ENCODE data around the gene AK1. TPM values are rescaled to one million over a fixed set of nuclear protein-coding genes. Genes with fewer than 3 reads are reported as not detected.

AK1 gene
- total RNA-seq, 1 experiment from 2014 or later, result 31.6 TPM

GRCh38 chr9:127923046-127923445, 45.6 kb upstream of the AK1 start:
- Histone ChIP-seq H2AFZ (ENCODE audit: low read length) (no peak overlapping the region), H3K9me3 (ENCODE audit: control insufficient read depth, low read depth, low read length) (no peaks in the 10 kb centered on the region), H3K79me1 (ENCODE audit: insufficient read depth, low read depth, low read length, poor library complexity, severe bottlenecking) (no peaks in the 10 kb centered on the region), H3K4me2 (ENCODE audit: insufficient read depth, insufficient read length, low read length) (no peak overlapping the region), H2BK120ac (ENCODE audit: low read depth, low read length, poor library complexity, severe bottlenecking) (no peak overlapping the region), H3K56ac (ENCODE audit: insufficient read length, low read depth, low read length) (no peak overlapping the region), H3K79me2 (ENCODE audit: insufficient read depth, low read length) (no peaks in the 10 kb centered on the region), H2BK15ac (ENCODE audit: low read depth, low read length) (no peak overlapping the region), H3K27me3 (ENCODE audit: insufficient read depth, low read length) (no peaks in the 10 kb centered on the region), H2BK5ac (ENCODE audit: insufficient read length, low read length) (no peak overlapping the region), H3K9ac (ENCODE audit: extremely low read depth, insufficient read length, low read length) (no peak overlapping the region), H3K4ac (ENCODE audit: low read depth, low read length) (no peak overlapping the region), H3K4me1 (ENCODE audit: insufficient read depth, low read length) (peaks cover 2% of the 10 kb centered on the region; the same call in 1 of the 2 replicates), H3K23me2 (ENCODE audit: insufficient read length, low read depth, low read length, poor library complexity, severe bottlenecking) (peaks cover 12% of the 10 kb centered on the region), H4K5ac (ENCODE audit: insufficient read length, low read depth, low read length) (no peak overlapping the region), H2BK20ac (ENCODE audit: low read depth, low read length, poor library complexity, severe bottlenecking) (no peak overlapping the region), H3K27ac (ENCODE audit: insufficient read length, low read depth, low read length) (no peak overlapping the region), H2BK12ac (ENCODE audit: insufficient read length, low read depth, low read length) (no peak overlapping the region), H4K20me1 (ENCODE audit: control insufficient read depth, insufficient read depth, insufficient read length) (no peaks in the 10 kb centered on the region), H3K23ac (ENCODE audit: insufficient read length, low read depth, low read length) (no peak overlapping the region), H4K91ac (ENCODE audit: insufficient read length, low read depth, low read length) (no peak overlapping the region), H2AK5ac (ENCODE audit: insufficient read length, low read length) (no peak overlapping the region), H3K14ac (ENCODE audit: insufficient read depth, low read length) (no peak overlapping the region), H3K18ac (ENCODE audit: insufficient read length, low read depth, low read length) (no peak overlapping the region), H4K8ac (replicated peaks; ENCODE audit: insufficient read length, low read depth, low read length) (no peak overlapping the region), H3T11ph (ENCODE audit: low read length) (no peak overlapping the region)
- Mint-ChIP-seq H3K36me3 (ENCODE audit: insufficient read depth in 1 of 3, low read depth in 3 of 3) (peaks cover 2 to 6% (median 6%) of the 10 kb centered on the region in 3 experiments; a peak in 6 of 7 replicates), H3K4me1 (peaks cover 6 to 11% of the 10 kb centered on the region in 2 experiments; a peak in 2 of 4 replicates), H3K27me3 (ENCODE audit: low read depth) (peaks cover 20% of the 10 kb centered on the region), H3K9me3 (no peaks in the 10 kb centered on the region; a peak in 1 of 5 replicates), H3K27ac (no peak overlapping the region), H3K4me3 (no peak overlapping the region)
- WGBS (ENCODE audit: extremely low coverage, insufficient read length, low lambda C conversion rate), result no CpG with 5 or more reads among the region's 6 CpGs
- TF ChIP-seq CTCF (conservative IDR thresholded peaks at IDR 0.05), result no peak
- peak; percentile 72 for DNase-seq

Measured in H9 (cell line).